HCT116 (cell line): ENCODE results near the gene AHR. TPM values are rescaled to one million over a fixed set of nuclear protein-coding genes. Genes with fewer than 3 reads are reported as not detected.

Experiments used
- ATAC-seq: fragments of 200-7000 bp; cut with Tn5 transposase; 2 replicates; pipeline ENCODE4 v1.9.1; 2020; ENCODE audit warnings: mild to moderate bottlenecking, moderate library complexity
- BruUV-seq: library from RNA; stranded (reverse); fragments of 400-500 nt; replicated peaks from 2 replicates; lab custom pipeline; 2021; lab: Mats Ljungman, UMichigan
- CTCF ChIA-PET: fragments of 300-600 bp; sonication (Branson Sonifier 250); formaldehyde crosslinking; loops from one replicate; lab custom pipeline; 2021; ENCODE audit warnings: antibody characterized with exemption; lab: Charles Lee
- POLR2A ChIA-PET: fragments of 300-600, 350-600 bp; sonication (Branson Sonifier 250); formaldehyde crosslinking; loops from one replicate; lab custom pipeline; 2021; ENCODE audit warnings: antibody characterized with exemption; lab: Charles Lee
- RAD21 ChIA-PET, 2 experiments: fragments of 300-600 bp; sonication (Branson Sonifier 250); formaldehyde crosslinking; loops; one replicate each; lab custom pipeline; 2023; ENCODE audit warnings: low total read pairs in 2 of 2; ENCODE audit not compliant: uncharacterized antibody in 2 of 2, unreplicated experiment in 2 of 2, low non-redundant PET in 1 of 2; lab: Charles Lee
- DNase-seq: peaks from one replicate; pipeline ENCODE4 v3.0.0-alpha.2; 2010; ENCODE audit warnings: low read depth, low spot score
- H2AFZ ChIP-seq: fragments of 200-600 bp; shearing (Covaris generic), sonication (generic); 2 replicates; pipeline ENCODE4 v1.6.1; 2017; ENCODE audit warnings: low read depth, mixed run types, mixed read lengths, antibody characterized with exemption, low read length; ENCODE audit not compliant: poor library complexity, severe bottlenecking
- H3K27ac ChIP-seq: 2 replicates; pipeline ENCODE4 v1.5.1; 2012; ENCODE audit warnings: low read depth, low read length
- H3K27me3 ChIP-seq: fragments of 200-600 bp; sonication (generic); 2 replicates; pipeline ENCODE4 v1.6.1; 2016; ENCODE audit warnings: mixed run types, low read length, mixed read lengths; ENCODE audit not compliant: insufficient read depth
- H3K36me3 ChIP-seq, 2 experiments: fragments of 200-500 bp in 1 of 2; fragments of 200-600 bp in 1 of 2; sonication (Bioruptor generic) in 1 of 2; sonication (generic) in 1 of 2; 2 replicates each; pipeline versions ENCODE4 v1.5.1 to v1.6.1; 2014 to 2016; ENCODE audit warnings: low read length in 2 of 2, inconsistent platforms in 1 of 2, mixed read lengths in 1 of 2, mixed run types in 1 of 2; ENCODE audit not compliant: insufficient read depth in 2 of 2, control insufficient read depth in 1 of 2
- H3K4me1 ChIP-seq, 2 experiments: fragments of 200-600 bp in 1 of 2; sonication (generic) in 1 of 2; 2 replicates each; pipeline versions ENCODE4 v1.5.1 to v1.6.1; 2012 to 2017; ENCODE audit warnings: low read length in 2 of 2, inconsistent platforms in 1 of 2, mild to moderate bottlenecking in 1 of 2, mixed read lengths in 1 of 2, mixed run types in 1 of 2, moderate library complexity in 1 of 2; ENCODE audit not compliant: insufficient read depth in 2 of 2, control insufficient read depth in 1 of 2
- H3K4me2 ChIP-seq: fragments of 200-600 bp; sonication (generic); 2 replicates; pipeline ENCODE4 v1.6.1; 2017; ENCODE audit warnings: mixed run types, low read length, mixed read lengths
- H3K4me3 ChIP-seq, 2 experiments: fragments of 200-600 bp in 1 of 2; sonication (generic) in 1 of 2; replicated peaks in 1 of 2; 2 replicates each; pipeline ENCODE4 v1.5.1; 2011 to 2016; ENCODE audit warnings: low read length in 2 of 2, control low read depth in 1 of 2, low read depth in 1 of 2, mild to moderate bottlenecking in 1 of 2, mixed read lengths in 1 of 2, mixed run types in 1 of 2
- H3K79me2 ChIP-seq: fragments of 200-600 bp; sonication (generic); 2 replicates; pipeline ENCODE4 v1.6.1; 2017; ENCODE audit warnings: mild to moderate bottlenecking, mixed run types, low read length, moderate library complexity, mixed read lengths; ENCODE audit not compliant: insufficient read depth
- H3K9ac ChIP-seq: fragments of 200-600 bp; sonication (generic); 2 replicates; pipeline ENCODE4 v1.6.1; 2016; ENCODE audit warnings: low read length, mixed read lengths
- H3K9me2 ChIP-seq: fragments of 200-600 bp; sonication (generic), shearing (Covaris generic); 2 replicates; pipeline ENCODE4 v1.6.1; 2017; ENCODE audit warnings: mixed run types, mild to moderate bottlenecking, moderate library complexity; ENCODE audit not compliant: insufficient read depth
- H3K9me3 ChIP-seq, 2 experiments: fragments of 200-500 bp in 1 of 2; fragments of 200-600 bp in 1 of 2; sonication (Bioruptor generic) in 1 of 2; sonication (generic) in 1 of 2; 2 replicates each; pipeline ENCODE4 v1.6.1; 2014 to 2017; ENCODE audit warnings: low read length in 2 of 2, mixed read lengths in 2 of 2, inconsistent platforms in 1 of 2, low read depth in 1 of 2, mild to moderate bottlenecking in 1 of 2, mixed run types in 1 of 2, moderate library complexity in 1 of 2; ENCODE audit not compliant: control insufficient read depth in 1 of 2, insufficient read depth in 1 of 2
- H4K20me1 ChIP-seq: fragments of 200-600 bp; sonication (generic), shearing (Covaris generic); 2 replicates; pipeline ENCODE4 v1.6.1; 2017; ENCODE audit warnings: mixed run types, mild to moderate bottlenecking, moderate library complexity; ENCODE audit not compliant: insufficient read depth
- CBX3 ChIP-seq: IDR thresholded peaks from 2 replicates; pipeline ENCODE4 v1.6.1; 2012; ENCODE audit warnings: low read depth
- CEBPB ChIP-seq: IDR thresholded peaks from 2 replicates; pipeline ENCODE4 v1.6.1; 2012; ENCODE audit warnings: low read depth
- EGR1 ChIP-seq: IDR thresholded peaks from 2 replicates; pipeline ENCODE4 v1.6.1; 2012; ENCODE audit warnings: low read depth
- FOSL1 ChIP-seq: IDR thresholded peaks from 2 replicates; pipeline ENCODE4 v1.6.1; 2012; ENCODE audit warnings: low read depth
- YY1 ChIP-seq: IDR thresholded peaks from 2 replicates; pipeline ENCODE4 v1.6.1; 2011; ENCODE audit warnings: low read length, low read depth, moderate library complexity, mild to moderate bottlenecking; ENCODE audit not compliant: insufficient replicate concordance; ENCODE audit errors: extremely low read depth
- intact Hi-C: fragments of 100-400 bp; cut with micrococcal nuclease; formaldehyde crosslinking; loops from 2 replicates; pipeline ENCODE4 v1.10.0; 2022
- total RNA-seq: library from RNA; stranded (reverse); gene quantifications from one replicate; pipeline ENCODE4 v1.2.1, GENCODE V29; 2021; ENCODE audit not compliant: unreplicated experiment

AHR gene
- total RNA-seq, 1 experiment from 2014 or later = 29.7 TPM

- H3K4me2 ChIP-seq = no peak overlapping the region
- BruUV-seq = no TSS peak
Observed at GRCh38 chr7:17313194-17313593, 14.7 kb downstream of the AHR start.

GRCh38 chr7:17315974-17316373 lies 17.5 kb downstream of the AHR start:
- CTCF ChIA-PET = no interaction called here
- no peak for ATAC-seq
- Histone ChIP-seq H3K4me2 (no peak overlapping the region), H3K4me1 (peaks cover 2 to 8% of the 10 kb centered on the region in 2 experiments; a peak in 3 of 4 replicates), H3K36me3 (peaks cover 0 to 5% of the 10 kb centered on the region in 2 experiments; a peak in 2 of 4 replicates), H3K27ac (no peak overlapping the region)
- no TSS peak for BruUV-seq
- intact Hi-C loops = no loop called here
- no peak for TF ChIP-seq EGR1
- TF ChIP-seq, all 23 proteins: peak for 0
- Histone ChIP-seq H3K9me3 (no peaks in the 10 kb centered on the region), H3K4me3 (no peak overlapping the region), H4K20me1 (0 out of 2 replicates have a peak, but pooled peaks cover 5% of the 10 kb centered on the region), H3K9me2 (no peaks in the 10 kb centered on the region), H3K27me3 (no peaks in the 10 kb centered on the region), H3K79me2 (peaks cover 15% of the 10 kb centered on the region), H3K9ac (no peak overlapping the region), H2AFZ (no peak overlapping the region)
- ChIA-PET POLR2A (no interaction called here), RAD21 (no interaction called here)
- no peak for DNase-seq

More at GRCh38 chr7:17313194-17313593, 14.7 kb downstream of the AHR start:
- Histone ChIP-seq H3K4me3 (no peak overlapping the region), H4K20me1 (0 out of 2 replicates have a peak, but pooled peaks cover 5% of the 10 kb centered on the region), H3K27ac (no peak overlapping the region), H3K27me3 (no peaks in the 10 kb centered on the region), H3K4me1 (peaks cover 0 to 2% of the 10 kb centered on the region in 2 experiments; a peak in 2 of 4 replicates), H3K9ac (no peak overlapping the region), H2AFZ (no peak overlapping the region), H3K36me3 (peaks cover 0 to 7% of the 10 kb centered on the region in 2 experiments; a peak in 2 of 4 replicates), H3K9me2 (no peaks in the 10 kb centered on the region), H3K9me3 (no peaks in the 10 kb centered on the region), H3K79me2 (peaks cover 35% of the 10 kb centered on the region)
- RAD21 ChIA-PET = no interaction called here
- ATAC-seq (no peak), DNase-seq (no peak)
- CTCF ChIA-PET = no interaction called here
- POLR2A ChIA-PET = no interaction called here
- intact Hi-C loops = no loop called here
- TF ChIP-seq FOSL1 (no peak), YY1 (no peak), CEBPB (no peak), CBX3 (no peak)
